Lower leg skin (tissue), 3 donors: ENCODE results near the gene HTD2.

ENCODE experiments used
- POLR2A ChIP-seq, 2 donors: fragments of 450-650 bp; IDR thresholded peaks; one replicate each; pipeline ENCODE4 v1.6.1; 2016 to 2017; ENCODE audit warnings: antibody characterized with exemption in 2 of 2, mild to moderate bottlenecking in 1 of 2, moderate library complexity in 1 of 2
- TF ChIP-seq, protein P1 (sequence below), 3 donors: fragments of 450-650 bp; IDR thresholded peaks; one replicate each; pipeline ENCODE4 v1.5.1; 2016; ENCODE audit warnings: antibody characterized with exemption in 3 of 3, mild to moderate bottlenecking in 3 of 3, moderate library complexity in 2 of 3

DNA sequence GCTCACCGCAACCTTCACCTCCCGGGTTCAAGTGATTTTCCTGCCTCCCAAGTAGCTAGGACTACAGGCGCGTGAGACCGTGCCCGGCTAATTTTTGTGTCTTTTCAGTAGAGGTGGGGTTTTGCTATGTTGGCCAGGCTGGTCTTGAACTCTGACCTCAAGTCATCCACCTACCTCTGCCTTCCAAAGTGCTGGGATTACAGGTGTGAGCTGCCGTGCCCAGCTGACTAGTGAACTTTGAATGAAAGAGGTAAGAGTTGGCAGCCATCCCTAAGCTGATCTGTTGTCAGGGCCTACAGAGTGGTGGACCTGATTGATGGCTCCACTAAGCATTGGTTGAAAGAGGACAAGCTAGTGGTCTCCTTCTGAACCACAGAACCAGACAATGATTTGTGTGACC lies 41.7 kb downstream of the HTD2 start:
- TF ChIP-seq POLR2A (IDR thresholded peaks at IDR 0.05), result no peak
- TF ChIP-seq, protein P1, sequence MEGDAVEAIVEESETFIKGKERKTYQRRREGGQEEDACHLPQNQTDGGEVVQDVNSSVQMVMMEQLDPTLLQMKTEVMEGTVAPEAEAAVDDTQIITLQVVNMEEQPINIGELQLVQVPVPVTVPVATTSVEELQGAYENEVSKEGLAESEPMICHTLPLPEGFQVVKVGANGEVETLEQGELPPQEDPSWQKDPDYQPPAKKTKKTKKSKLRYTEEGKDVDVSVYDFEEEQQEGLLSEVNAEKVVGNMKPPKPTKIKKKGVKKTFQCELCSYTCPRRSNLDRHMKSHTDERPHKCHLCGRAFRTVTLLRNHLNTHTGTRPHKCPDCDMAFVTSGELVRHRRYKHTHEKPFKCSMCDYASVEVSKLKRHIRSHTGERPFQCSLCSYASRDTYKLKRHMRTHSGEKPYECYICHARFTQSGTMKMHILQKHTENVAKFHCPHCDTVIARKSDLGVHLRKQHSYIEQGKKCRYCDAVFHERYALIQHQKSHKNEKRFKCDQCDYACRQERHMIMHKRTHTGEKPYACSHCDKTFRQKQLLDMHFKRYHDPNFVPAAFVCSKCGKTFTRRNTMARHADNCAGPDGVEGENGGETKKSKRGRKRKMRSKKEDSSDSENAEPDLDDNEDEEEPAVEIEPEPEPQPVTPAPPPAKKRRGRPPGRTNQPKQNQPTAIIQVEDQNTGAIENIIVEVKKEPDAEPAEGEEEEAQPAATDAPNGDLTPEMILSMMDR (IDR thresholded peaks at IDR 0.05), result no peak
